ENCODE data around the gene CEP85. TPM values are rescaled to one million over a fixed set of nuclear protein-coding genes. Genes with fewer than 3 reads are reported as not detected.
A peak's percentile ranks its signal among the peaks of the same experiment; 100 is the strongest.

The CEP85 gene
- total and polyA plus RNA-seq, 10 of the 15 experiments (the other 5 are each of a cell fraction or from before 2014, with no cell fraction given) = 8.4 to 26.8 (median 21.5) TPM

DNA sequence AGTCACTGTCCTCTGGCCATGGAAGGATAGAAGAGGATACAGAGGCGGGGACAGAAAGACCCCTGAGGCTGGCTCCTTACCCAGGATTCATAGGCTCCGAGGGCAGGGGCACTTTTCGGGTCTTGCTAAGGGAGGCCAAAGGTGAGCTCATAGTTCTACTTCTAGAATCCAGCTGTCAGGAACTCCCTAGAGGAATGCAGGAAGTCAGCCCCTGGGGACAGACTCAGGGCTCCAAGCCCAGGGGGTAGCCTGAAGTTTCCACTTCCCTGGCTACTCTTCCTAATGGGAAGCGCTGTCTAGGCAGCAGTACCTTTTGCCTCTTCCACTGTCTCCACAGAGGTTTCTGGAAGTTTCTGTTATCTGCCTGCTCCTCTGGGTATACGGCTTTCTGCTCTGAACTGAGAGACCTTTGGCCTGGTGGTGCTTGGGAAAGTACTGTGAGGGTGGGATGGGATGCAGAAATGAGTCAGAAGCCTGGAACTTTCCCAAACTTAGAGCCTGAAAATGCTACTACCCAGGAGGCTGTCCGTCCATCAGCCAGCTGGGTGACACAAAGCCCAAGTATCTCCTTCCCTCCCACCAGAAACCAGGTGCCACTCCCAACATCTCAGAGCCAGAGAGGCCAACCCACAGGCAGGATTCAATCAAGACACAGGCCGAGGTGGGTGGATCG, 68.9 kb downstream of the CEP85 start:
- no peak for FAIRE-seq
- Histone ChIP-seq H3K36me3 (ENCODE audit: control insufficient read depth in 2 of 2, insufficient read depth in 2 of 2, low read length in 1 of 2) (no peaks in the 10 kb centered on the region; a peak in 1 of 4 replicates), H3K27me3 (replicated peaks in 1 of 2; ENCODE audit: control insufficient read depth in 2 of 2, insufficient read depth in 2 of 2, low read length in 1 of 2) (no peaks in the 10 kb centered on the region), H3K4me3 (no peak overlapping the region), H4K20me1 (ENCODE audit: control insufficient read depth, insufficient read depth) (no peaks in the 10 kb centered on the region), H3K79me2 (ENCODE audit: control insufficient read depth, insufficient read depth, low read length) (peaks cover 4% of the 10 kb centered on the region), H3K4me2 (ENCODE audit: control insufficient read depth, insufficient read depth) (no peak overlapping the region), H3K9me3 (replicated peaks; ENCODE audit: control insufficient read depth, insufficient read depth, low read length) (no peaks in the 10 kb centered on the region), H3K27ac (ENCODE audit: control insufficient read depth, insufficient read depth) (no peak overlapping the region), H3K4me1 (ENCODE audit: control insufficient read depth, insufficient read depth, low read length) (peaks cover 14% of the 10 kb centered on the region), H2AFZ (ENCODE audit: control insufficient read depth, low read depth, low read length) (no peak overlapping the region), H3K9ac (ENCODE audit: control insufficient read depth, insufficient read depth, low read length) (no peak overlapping the region)
- RAD21 ChIA-PET (ENCODE audit: unreplicated experiment) = no interaction called here
- TF ChIP-seq GATAD2B (conservative IDR thresholded peaks at IDR 0.05; ENCODE audit: low read depth) = no peak
- no peak for DNase-seq (ENCODE audit: low read depth, low spot score)
- POLR2A ChIA-PET = no interaction called here
- in situ Hi-C loops (cut with MboI) (no loop called here), intact Hi-C loops (cut with micrococcal nuclease; ENCODE audit: unreplicated experiment) (no loop called here)
- CTCF ChIA-PET = interaction anchor here (0.8 to 1.0 kb wide), 2 partner anchors 12 to 18 kb away, joined by 3 read pairs; no protein-coding TSS in a partner anchor
- SMC1A ChIA-PET (ENCODE audit: uncharacterized antibody, unreplicated experiment) = no interaction called here
- no TSS peak for BruUV-seq (replicated peaks)
- 59% methylated on average over 8 of the region's 8 CpGs for WGBS (ENCODE audit: insufficient coverage, insufficient replicate concordance, low lambda C conversion rate, missing lambda C conversion rate)
- ATAC-seq = no peak

DNA sequence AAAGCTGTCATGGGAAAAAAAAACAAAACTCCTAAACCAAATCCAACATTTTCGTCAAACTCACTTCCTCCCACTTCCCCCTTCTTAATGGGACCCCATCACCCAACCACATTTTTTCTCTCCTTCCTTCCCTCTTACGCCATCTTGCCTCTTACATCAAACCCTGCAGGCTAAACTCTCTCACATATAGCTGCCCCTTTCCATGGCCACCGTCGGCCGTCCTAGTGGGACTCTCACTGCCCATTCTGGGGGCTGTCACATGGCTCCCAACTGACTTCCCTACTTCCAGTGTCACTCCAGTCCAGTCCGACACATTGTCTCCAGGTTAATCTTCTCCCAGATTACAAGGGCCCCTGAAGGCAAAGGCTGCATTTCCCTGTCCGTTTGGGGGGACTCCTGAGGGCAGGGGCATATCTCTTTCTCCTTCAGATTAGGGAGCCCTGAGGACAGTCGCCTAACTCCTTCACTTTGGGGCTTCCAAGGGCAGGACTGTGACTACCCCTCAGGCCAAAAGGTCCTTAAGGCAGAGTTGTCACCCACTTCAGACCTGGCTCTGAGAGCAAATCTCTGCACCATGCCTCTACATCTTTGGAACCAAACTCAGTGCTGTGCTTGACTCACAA, 71.8 kb downstream of the CEP85 start:
- TF ChIP-seq YY1 (IDR thresholded peaks at IDR 0.05; ENCODE audit: low read depth, low read length) (0 out of 2 replicates have a peak, but pooled peaks have one; percentile 12), HDAC6 (IDR thresholded peaks at IDR 0.05; ENCODE audit: unreplicated experiment) (no peak)
- WGBS (ENCODE audit: insufficient coverage, insufficient replicate concordance, low lambda C conversion rate, missing lambda C conversion rate) = 2% methylated on average over 8 of the region's 8 CpGs
- ChIA-PET SMC1A (ENCODE audit: uncharacterized antibody, unreplicated experiment) (interaction anchor here (1.5 to 3.0 kb wide), 3 partner anchors 11 to 18 kb away, joined by 5 to 40 read pairs (median 5); partner anchors contain the start of gene CD52), POLR2A (interaction anchor here (4.3 to 5.6 kb wide), 2 partner anchors 11 to 17 kb away, joined by 30 to 58 read pairs; partner anchors contain the start of gene CD52), CTCF (interaction anchor here (4.8 kb wide), 1 partner anchor 20 kb away, joined by 34 read pairs; no protein-coding TSS in a partner anchor), RAD21 (ENCODE audit: unreplicated experiment) (interaction anchor here (1.3 to 3.2 kb wide), 3 partner anchors 13 to 20 kb away, joined by 6 to 18 read pairs (median 6); partner anchors contain the start of gene CD52)
- peaks cover 4% of the 10 kb centered on the region for H3K79me2 ChIP-seq (ENCODE audit: control insufficient read depth, insufficient read depth, low read length)
- H3K4me3 ChIP-seq = peak overlapping the region; percentile 92
- ATAC-seq = no peak; the same call in 2 of the 3 replicates
- DNase-seq (ENCODE audit: low read depth, low spot score) = no peak
- no peak for FAIRE-seq
- peak overlapping the region; percentile 70 for H3K9ac ChIP-seq (ENCODE audit: control insufficient read depth, insufficient read depth, low read length)
- intact Hi-C loops (cut with micrococcal nuclease; ENCODE audit: unreplicated experiment) (no loop called here), in situ Hi-C loops (cut with MboI) (no loop called here)
- no peaks in the 10 kb centered on the region for H3K27me3 ChIP-seq (replicated peaks in 1 of 2; ENCODE audit: control insufficient read depth in 2 of 2, insufficient read depth in 2 of 2, low read length in 1 of 2)
- H3K4me1 ChIP-seq (ENCODE audit: control insufficient read depth, insufficient read depth, low read length) = peaks cover 14% of the 10 kb centered on the region
- H4K20me1 ChIP-seq (ENCODE audit: control insufficient read depth, insufficient read depth) = no peaks in the 10 kb centered on the region
- H3K9me3 ChIP-seq (replicated peaks; ENCODE audit: control insufficient read depth, insufficient read depth, low read length) = no peaks in the 10 kb centered on the region
- BruUV-seq (replicated peaks) = TSS peak; percentile 90
- peak overlapping the region; percentile 93 for H3K4me2 ChIP-seq (ENCODE audit: control insufficient read depth, insufficient read depth)
- H3K27ac ChIP-seq (ENCODE audit: control insufficient read depth, insufficient read depth) = peak overlapping the region; percentile 15; the same call in 1 of the 2 replicates
- H3K36me3 ChIP-seq (ENCODE audit: control insufficient read depth in 2 of 2, insufficient read depth in 2 of 2, low read length in 1 of 2) = no peaks in the 10 kb centered on the region; a peak in 1 of 4 replicates
- peak overlapping the region; percentile 93; the same call in 1 of the 2 replicates for H2AFZ ChIP-seq (ENCODE audit: control insufficient read depth, low read depth, low read length)
